HG03196 (cell line): ENCODE measurements around the gene ATM.

ENCODE experiments used
- ATAC-seq: cut with Tn5 transposase; IDR thresholded peaks from one replicate; pipeline ENCODE4 v1.9.1; 2021; ENCODE audit not compliant: unreplicated experiment

Gene ATM

GRCh38 chr11:108220721-108221336, 2.0 kb upstream of the ATM start:
- no peak for ATAC-seq

GRCh38 chr11:108221371-108221770, 1.5 kb upstream of the ATM start:
- no peak for ATAC-seq

- ATAC-seq: no peak
Observed at GRCh38 chr11:108221911-108222573, 825 bp upstream of the ATM start.

GRCh38 chr11:108223348-108224149, 682 bp downstream of the ATM start:
- peak; percentile 27 for ATAC-seq

- no peak for ATAC-seq
Observed at GRCh38 chr11:108224366-108224765, 1.5 kb downstream of the ATM start.

- ATAC-seq: no peak
Observed at GRCh38 chr11:108224911-108225786, 2.3 kb downstream of the ATM start.

- ATAC-seq: no peak
Observed at GRCh38 chr11:108226036-108226435, 3.2 kb downstream of the ATM start.

- no peak for ATAC-seq
Observed at GRCh38 chr11:108228251-108228650, 5.4 kb downstream of the ATM start.

- no peak for ATAC-seq
Observed at GRCh38 chr11:108233277-108233945, 10.5 kb downstream of the ATM start.

- no peak for ATAC-seq
Observed at GRCh38 chr11:108235192-108235591, 12.3 kb downstream of the ATM start.

GRCh38 chr11:108235633-108236032, 12.8 kb downstream of the ATM start:
- no peak for ATAC-seq

GRCh38 chr11:108237058-108237481, 14.2 kb downstream of the ATM start:
- peak; percentile 57 for ATAC-seq

GRCh38 chr11:108239076-108239475, 16.2 kb downstream of the ATM start:
- no peak for ATAC-seq

- ATAC-seq: no peak
Observed at GRCh38 chr11:108241330-108242037, 18.6 kb downstream of the ATM start.

- no peak for ATAC-seq
Observed at GRCh38 chr11:108242422-108242821, 19.6 kb downstream of the ATM start.

GRCh38 chr11:108246308-108246707, 23.4 kb downstream of the ATM start:
- no peak for ATAC-seq

GRCh38 chr11:108246885-108247284, 24.0 kb downstream of the ATM start:
- no peak for ATAC-seq

- no peak for ATAC-seq
Observed at GRCh38 chr11:108253176-108253575, 30.3 kb downstream of the ATM start.

GRCh38 chr11:108269583-108269982, 46.7 kb downstream of the ATM start:
- no peak for ATAC-seq
